ENCODE data around the gene RAB9B. TPM values are rescaled to one million over a fixed set of nuclear protein-coding genes. Genes with fewer than 3 reads are reported as not detected.
"Not testable (repeated sequence)": the region's sequence is repeated elsewhere in the genome, so short reads cannot be mapped to it uniquely, and the experiment has no call there.

Gene RAB9B
- total and polyA plus RNA-seq, 5 donors: 11.5 to 28.3 (median 21.9) TPM

GRCh38 chrX:103845165-103845653 lies 13.2 kb upstream of the RAB9B start:
- no peaks in the 10 kb centered on the region for H3K27me3 ChIP-seq (ENCODE audit: control insufficient read depth, insufficient read depth)
- intact Hi-C loops (cut with DNase I): loop anchor here in 2 of 4 donors (10.0 kb wide), 1 partner anchor 290 kb away; no protein-coding TSS in a partner anchor
- DNase-seq (peak; percentile 60 to 86 (median 74)), ATAC-seq (peak; percentile 79 to 85)
- WGBS: 0% methylated on average over 4 of the region's 4 CpGs
- no peaks in the 10 kb centered on the region for H3K4me1 ChIP-seq (ENCODE audit: control insufficient read depth, insufficient read depth, low read length)
- no peaks in the 10 kb centered on the region for H3K9me3 ChIP-seq (ENCODE audit: control insufficient read depth, low read length)
- no peak overlapping the region for H3K27ac ChIP-seq (ENCODE audit: low read length)
- H3K4me3 ChIP-seq (ENCODE audit: low read length): no peak overlapping the region

- 75% methylated on average over 1 of the region's 1 CpG for WGBS
- DNase-seq (no peak), ATAC-seq (no peak)
- H3K27me3 ChIP-seq (ENCODE audit: control insufficient read depth, insufficient read depth): no peaks in the 10 kb centered on the region
- H3K4me3 ChIP-seq (ENCODE audit: low read length): no peak overlapping the region
- intact Hi-C loops (cut with DNase I): no loop called here
- H3K27ac ChIP-seq (ENCODE audit: low read length): no peak overlapping the region
- H3K9me3 ChIP-seq (ENCODE audit: control insufficient read depth, low read length): no peaks in the 10 kb centered on the region
- no peaks in the 10 kb centered on the region for H3K4me1 ChIP-seq (ENCODE audit: control insufficient read depth, insufficient read depth, low read length)
Measured at GRCh38 chrX:103839404-103839803, 7.3 kb upstream of the RAB9B start.

GRCh38 chrX:103831342-103831802 lies 685 bp downstream of the RAB9B start:
- no peaks in the 10 kb centered on the region for H3K27me3 ChIP-seq (ENCODE audit: control insufficient read depth, insufficient read depth)
- peak overlapping the region; percentile 91 for H3K27ac ChIP-seq (ENCODE audit: low read length)
- peak; percentile 27 to 40 for ATAC-seq
- H3K9me3 ChIP-seq (ENCODE audit: control insufficient read depth, low read length): no peaks in the 10 kb centered on the region
- DNase-seq: no peak
- H3K4me3 ChIP-seq (ENCODE audit: low read length): peak overlapping the region; percentile 89
- no peaks in the 10 kb centered on the region for H3K4me1 ChIP-seq (ENCODE audit: control insufficient read depth, insufficient read depth, low read length)
- intact Hi-C loops (cut with DNase I): no loop called here
- 16% methylated on average over 11 of the region's 11 CpGs for WGBS

GRCh38 chrX:103830848-103831247 lies 1.2 kb downstream of the RAB9B start:
- WGBS: 66% methylated on average over 7 of the region's 7 CpGs
- peak overlapping the region; percentile 89 for H3K4me3 ChIP-seq (ENCODE audit: low read length)
- intact Hi-C loops (cut with DNase I): no loop called here
- no peaks in the 10 kb centered on the region for H3K4me1 ChIP-seq (ENCODE audit: control insufficient read depth, insufficient read depth, low read length)
- no peak for DNase-seq
- ATAC-seq: peak; percentile 41 to 53
- no peaks in the 10 kb centered on the region for H3K27me3 ChIP-seq (ENCODE audit: control insufficient read depth, insufficient read depth)
- no peaks in the 10 kb centered on the region for H3K9me3 ChIP-seq (ENCODE audit: control insufficient read depth, low read length)
- peak overlapping the region; percentile 91 for H3K27ac ChIP-seq (ENCODE audit: low read length)

GRCh38 chrX:103828529-103828928 lies 3.5 kb downstream of the RAB9B start:
- peak; percentile 44 to 55 for ATAC-seq
- no peak for DNase-seq
- Histone ChIP-seq H3K9me3 (ENCODE audit: control insufficient read depth, low read length) (no peaks in the 10 kb centered on the region), H3K27me3 (ENCODE audit: control insufficient read depth, insufficient read depth) (no peaks in the 10 kb centered on the region), H3K27ac (ENCODE audit: low read length) (no peak overlapping the region), H3K4me1 (ENCODE audit: control insufficient read depth, insufficient read depth, low read length) (no peaks in the 10 kb centered on the region), H3K4me3 (ENCODE audit: low read length) (no peak overlapping the region)
- intact Hi-C loops (cut with DNase I): loop anchor here in 1 of 4 donors (10.0 kb wide), 1 partner anchor 294 kb away; no protein-coding TSS in a partner anchor
- 26% methylated on average over 2 of the region's 2 CpGs for WGBS

GRCh38 chrX:103825881-103826280 lies 6.2 kb downstream of the RAB9B start:
- no peak overlapping the region for H3K4me3 ChIP-seq (ENCODE audit: low read length)
- intact Hi-C loops (cut with DNase I): loop anchor here in 1 of 4 donors (10.0 kb wide), 1 partner anchor 291 kb away; no protein-coding TSS in a partner anchor
- ATAC-seq (no peak), DNase-seq (no peak)
- no peaks in the 10 kb centered on the region for H3K4me1 ChIP-seq (ENCODE audit: control insufficient read depth, insufficient read depth, low read length)
- no peak overlapping the region for H3K27ac ChIP-seq (ENCODE audit: low read length)
- 67% methylated on average over 1 of the region's 1 CpG for WGBS
- H3K9me3 ChIP-seq (ENCODE audit: control insufficient read depth, low read length): no peaks in the 10 kb centered on the region
- H3K27me3 ChIP-seq (ENCODE audit: control insufficient read depth, insufficient read depth): no peaks in the 10 kb centered on the region

- Histone ChIP-seq H3K4me3 (ENCODE audit: low read length) (no peak overlapping the region), H3K27me3 (ENCODE audit: control insufficient read depth, insufficient read depth) (no peaks in the 10 kb centered on the region), H3K9me3 (ENCODE audit: control insufficient read depth, low read length) (no peaks in the 10 kb centered on the region), H3K4me1 (ENCODE audit: control insufficient read depth, insufficient read depth, low read length) (no peaks in the 10 kb centered on the region), H3K27ac (ENCODE audit: low read length) (no peak overlapping the region)
- DNase-seq (no peak), ATAC-seq (no peak)
- intact Hi-C loops (cut with DNase I): loop anchor here in 1 of 4 donors (10.0 kb wide), 1 partner anchor 289 kb away; no protein-coding TSS in a partner anchor
Measured at GRCh38 chrX:103823591-103823990, 8.5 kb downstream of the RAB9B start.

- DNase-seq; H3K9me3 ChIP-seq (ENCODE audit: control insufficient read depth, low read length); ATAC-seq; H3K4me1 ChIP-seq (ENCODE audit: control insufficient read depth, insufficient read depth, low read length); H3K4me3 ChIP-seq (ENCODE audit: low read length); H3K27me3 ChIP-seq (ENCODE audit: control insufficient read depth, insufficient read depth); H3K27ac ChIP-seq (ENCODE audit: low read length): not testable (repeated sequence)
- intact Hi-C loops (cut with DNase I): loop anchor here in 1 of 4 donors (10.0 kb wide), 1 partner anchor 286 kb away; no protein-coding TSS in a partner anchor
- WGBS: 95% methylated on average over 6 of the region's 6 CpGs
Measured at GRCh38 chrX:103820802-103821201, 11.3 kb downstream of the RAB9B start.

- Histone ChIP-seq H3K4me1 (ENCODE audit: control insufficient read depth, insufficient read depth, low read length) (no peaks in the 10 kb centered on the region), H3K27ac (ENCODE audit: low read length) (no peak overlapping the region), H3K9me3 (ENCODE audit: control insufficient read depth, low read length) (no peaks in the 10 kb centered on the region), H3K27me3 (ENCODE audit: control insufficient read depth, insufficient read depth) (no peaks in the 10 kb centered on the region), H3K4me3 (ENCODE audit: low read length) (no peak overlapping the region)
- intact Hi-C loops (cut with DNase I): loop anchor here (5.0 to 10.0 kb wide), 5 partner anchors 104 to 287 kb away; partner anchors contain the start of gene TMEM31 (in 1 of the 4)
- peak; percentile 61 to 65 for ATAC-seq
- no peak for DNase-seq
- 52% methylated on average over 7 of the region's 7 CpGs for WGBS
Measured at GRCh38 chrX:103818842-103819619, 13.0 kb downstream of the RAB9B start.

- intact Hi-C loops (cut with DNase I): loop anchor here (5.0 to 10.0 kb wide), 5 partner anchors 103 to 285 kb away; partner anchors contain the start of gene TMEM31 (in 1 of the 4)
- no peak for DNase-seq
- H3K4me1 ChIP-seq (ENCODE audit: control insufficient read depth, insufficient read depth, low read length): no peaks in the 10 kb centered on the region
- H3K9me3 ChIP-seq (ENCODE audit: control insufficient read depth, low read length): no peaks in the 10 kb centered on the region
- WGBS: 25% methylated on average over 5 of the region's 5 CpGs
- H3K27ac ChIP-seq (ENCODE audit: low read length): no peak overlapping the region
- no peak overlapping the region for H3K4me3 ChIP-seq (ENCODE audit: low read length)
- ATAC-seq: no peak
- no peaks in the 10 kb centered on the region for H3K27me3 ChIP-seq (ENCODE audit: control insufficient read depth, insufficient read depth)
Measured at GRCh38 chrX:103817502-103817901, 14.6 kb downstream of the RAB9B start.

- not testable (repeated sequence) for H3K9me3 ChIP-seq (ENCODE audit: control insufficient read depth, low read length); H3K27me3 ChIP-seq (ENCODE audit: control insufficient read depth, insufficient read depth); H3K4me3 ChIP-seq (ENCODE audit: low read length); DNase-seq; H3K4me1 ChIP-seq (ENCODE audit: control insufficient read depth, insufficient read depth, low read length); H3K27ac ChIP-seq (ENCODE audit: low read length); ATAC-seq
- intact Hi-C loops (cut with DNase I): loop anchor here (5.0 to 10.0 kb wide), 5 partner anchors 102 to 285 kb away; partner anchors contain the start of gene TMEM31 (in 1 of the 4)
- 52% methylated on average over 5 of the region's 5 CpGs for WGBS
Measured at GRCh38 chrX:103817101-103817500, 15.0 kb downstream of the RAB9B start.

Data from right cardiac atrium (tissue), 5 donors.